Iris pigment epithelial cell (primary cell): Measurements from ENCODE around the gene CSGALNACT2.
"Not testable (repeated sequence)": the region's sequence is repeated elsewhere in the genome, so short reads cannot be mapped to it uniquely, and the experiment has no call there.

Experiments used
- DNase-seq: peaks from one replicate; pipeline ENCODE4 v3.0.0-alpha.2; 2011; ENCODE audit warnings: low read depth

The CSGALNACT2 gene

GRCh38 chr10:43125274-43125845 lies 12.9 kb upstream of the CSGALNACT2 start:
- DNase-seq = no peak

DNA sequence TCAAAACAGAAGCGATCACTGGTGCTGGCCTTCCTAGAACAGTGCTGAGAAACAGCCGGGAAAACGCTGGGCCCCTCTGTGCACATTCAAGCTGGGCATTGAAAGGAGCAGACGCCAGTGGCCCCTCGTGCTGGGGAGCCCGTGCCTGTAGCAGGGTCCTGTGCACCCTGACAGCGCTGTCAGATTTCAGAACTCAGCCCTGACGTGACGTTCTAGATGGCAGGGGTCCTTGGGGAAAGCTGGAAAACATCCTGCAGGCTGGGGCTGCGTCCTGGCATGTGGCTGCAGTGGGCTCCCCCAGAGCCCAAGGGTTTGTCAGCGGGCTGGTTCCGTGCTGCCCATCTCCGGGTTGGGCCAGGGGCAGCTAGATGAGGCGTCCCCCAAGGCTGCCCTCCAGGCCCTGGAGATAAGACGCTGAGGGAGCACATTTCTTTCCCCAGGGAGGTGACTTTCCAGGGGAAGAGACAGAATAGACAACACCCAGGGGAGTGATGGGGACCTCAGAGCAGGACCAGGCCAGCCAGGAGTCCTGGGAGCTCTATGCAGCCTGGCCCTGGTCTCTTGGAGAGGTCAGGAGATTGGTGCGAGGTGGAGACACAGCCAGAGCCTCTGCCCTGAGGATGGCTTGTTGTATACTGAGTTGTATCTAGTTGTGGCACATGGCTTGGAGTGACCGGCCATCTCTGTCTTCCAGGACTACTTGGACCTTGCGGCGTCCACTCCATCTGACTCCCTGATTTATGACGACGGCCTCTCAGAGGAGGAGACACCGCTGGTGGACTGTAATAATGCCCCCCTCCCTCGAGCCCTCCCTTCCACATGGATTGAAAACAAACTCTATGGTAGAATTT lies 12.1 kb upstream of the CSGALNACT2 start:
- DNase-seq = no peak

DNA sequence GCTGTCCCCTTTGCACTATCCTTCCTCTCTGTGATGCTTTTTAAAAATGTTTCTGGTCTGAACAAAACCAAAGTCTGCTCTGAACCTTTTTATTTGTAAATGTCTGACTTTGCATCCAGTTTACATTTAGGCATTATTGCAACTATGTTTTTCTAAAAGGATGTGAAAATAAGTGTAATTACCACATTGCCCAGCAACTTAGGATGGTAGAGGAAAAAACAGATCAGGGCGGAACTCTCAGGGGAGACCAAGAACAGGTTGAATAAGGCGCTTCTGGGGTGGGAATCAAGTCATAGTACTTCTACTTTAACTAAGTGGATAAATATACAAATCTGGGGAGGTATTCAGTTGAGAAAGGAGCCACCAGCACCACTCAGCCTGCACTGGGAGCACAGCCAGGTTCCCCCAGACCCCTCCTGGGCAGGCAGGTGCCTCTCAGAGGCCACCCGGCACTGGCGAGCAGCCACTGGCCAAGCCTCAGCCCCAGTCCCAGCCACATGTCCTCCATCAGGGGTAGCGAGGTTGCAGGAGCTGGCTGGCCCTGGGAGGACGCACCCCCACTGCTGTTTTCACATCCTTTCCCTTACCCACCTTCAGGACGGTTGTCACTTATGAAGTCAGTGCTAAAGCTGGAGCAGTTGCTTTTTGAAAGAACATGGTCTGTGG lies 11.4 kb upstream of the CSGALNACT2 start:
- no peak for DNase-seq

DNA sequence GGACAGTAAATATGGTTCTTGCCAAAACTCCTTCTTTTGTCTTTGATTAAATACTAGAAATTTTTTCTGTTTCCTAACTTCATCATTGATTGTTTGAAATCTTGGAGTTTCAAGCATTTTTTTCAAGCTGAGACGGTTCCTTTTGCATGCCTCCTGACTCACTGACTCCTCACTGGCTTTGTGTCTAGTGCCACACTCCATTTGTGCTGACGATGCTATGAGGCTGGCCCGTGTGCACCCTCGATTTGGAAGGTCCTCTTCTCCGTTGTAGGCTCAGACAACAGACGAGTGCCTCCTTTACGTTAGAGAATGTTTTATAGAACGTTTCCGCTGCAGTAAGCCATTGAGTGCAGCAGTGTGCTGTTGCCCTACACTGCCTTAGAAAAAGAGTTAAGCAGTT lies 10.8 kb upstream of the CSGALNACT2 start:
- no peak for DNase-seq

- no peak for DNase-seq
Observed at GRCh38 chr10:43128331-43128730, 9.9 kb upstream of the CSGALNACT2 start.

GRCh38 chr10:43128958-43129706 lies 9.1 kb upstream of the CSGALNACT2 start:
- peak; percentile 99 for DNase-seq

DNA sequence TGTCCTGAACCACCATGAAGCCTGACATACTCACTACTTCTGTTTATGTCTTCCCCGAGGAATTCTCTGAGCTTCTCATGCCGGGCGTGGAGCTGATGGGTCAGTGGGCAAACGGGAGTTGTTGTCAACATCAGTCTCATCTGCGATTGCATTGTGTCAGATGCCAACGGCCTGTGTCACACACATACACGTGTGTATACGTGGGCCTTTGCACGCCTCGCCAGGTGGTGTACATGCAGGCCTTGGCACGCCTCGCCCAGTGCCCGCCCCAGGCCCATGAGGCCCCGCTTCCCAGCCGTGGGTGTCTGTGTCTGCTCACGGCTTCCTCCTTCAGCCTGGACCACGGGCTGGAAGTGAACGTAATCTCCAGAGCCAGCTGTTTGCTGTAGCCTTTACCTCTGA lies 7.5 kb upstream of the CSGALNACT2 start:
- DNase-seq = no peak

- no peak for DNase-seq
Observed at GRCh38 chr10:43131256-43131655, 7.0 kb upstream of the CSGALNACT2 start.

DNA sequence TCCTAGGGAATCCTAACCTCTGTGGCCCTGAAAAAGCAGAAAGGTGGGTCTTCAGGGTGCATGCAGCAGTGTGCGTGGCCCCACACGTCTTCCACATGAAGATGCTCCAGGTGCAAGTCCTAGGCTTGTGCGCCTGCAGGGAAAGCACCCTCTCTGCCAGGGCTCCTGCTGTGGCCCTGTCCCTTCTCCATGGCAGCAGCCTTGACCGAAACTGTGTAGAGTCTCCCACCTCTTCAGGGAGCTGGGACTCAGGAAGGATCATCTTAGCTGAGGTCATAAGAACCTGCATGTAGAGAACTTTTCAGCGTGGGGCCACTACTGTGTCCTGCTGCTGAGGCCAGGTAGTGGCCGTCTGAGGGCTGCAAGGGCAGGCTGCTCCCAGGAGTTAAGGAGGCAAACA lies 6.3 kb upstream of the CSGALNACT2 start:
- DNase-seq = no peak

DNA sequence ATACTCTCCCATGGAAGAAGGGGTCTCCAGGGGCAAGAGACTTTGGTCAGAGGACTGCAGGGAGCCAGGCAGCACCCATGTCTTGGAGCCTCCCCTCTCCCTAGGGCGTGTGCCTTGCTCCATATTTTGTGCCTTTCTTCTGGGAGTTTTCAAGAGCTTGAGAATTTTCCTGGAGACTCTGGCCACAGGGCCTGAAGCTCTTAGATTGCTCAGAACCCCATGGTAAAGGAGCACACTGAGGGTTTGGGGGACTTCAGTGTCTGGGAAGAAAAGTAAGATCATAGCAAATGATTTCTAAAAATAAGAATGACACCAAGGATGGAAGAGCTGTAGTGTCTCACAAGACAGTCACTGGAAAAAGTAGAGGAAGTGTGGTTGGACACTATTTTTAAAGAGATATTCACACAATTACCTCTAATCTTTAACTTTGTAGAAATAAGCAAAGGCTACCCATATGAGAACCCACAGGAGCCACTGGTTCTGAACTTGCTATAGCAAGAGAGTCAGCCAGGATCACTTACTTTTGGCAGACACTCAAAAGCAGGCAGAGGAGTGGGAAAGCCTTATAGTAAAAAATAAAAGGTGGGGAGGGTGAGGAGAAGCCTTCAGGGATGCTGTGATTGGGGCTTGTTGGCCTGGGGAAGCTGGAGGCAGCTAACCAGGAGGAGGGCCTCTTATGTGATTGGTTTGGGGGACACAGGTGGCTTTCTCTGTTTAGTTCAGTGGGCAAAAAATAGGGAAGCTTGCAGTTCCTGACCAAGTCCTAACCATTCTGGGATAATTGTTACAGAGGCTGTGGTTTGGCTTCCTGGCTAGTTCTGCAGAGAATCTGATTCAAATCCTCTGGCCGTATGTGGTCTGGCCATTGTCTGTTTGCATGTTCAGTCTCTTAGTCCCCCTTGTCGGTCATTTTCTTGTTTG lies 5.1 kb upstream of the CSGALNACT2 start:
- no peak for DNase-seq

DNA sequence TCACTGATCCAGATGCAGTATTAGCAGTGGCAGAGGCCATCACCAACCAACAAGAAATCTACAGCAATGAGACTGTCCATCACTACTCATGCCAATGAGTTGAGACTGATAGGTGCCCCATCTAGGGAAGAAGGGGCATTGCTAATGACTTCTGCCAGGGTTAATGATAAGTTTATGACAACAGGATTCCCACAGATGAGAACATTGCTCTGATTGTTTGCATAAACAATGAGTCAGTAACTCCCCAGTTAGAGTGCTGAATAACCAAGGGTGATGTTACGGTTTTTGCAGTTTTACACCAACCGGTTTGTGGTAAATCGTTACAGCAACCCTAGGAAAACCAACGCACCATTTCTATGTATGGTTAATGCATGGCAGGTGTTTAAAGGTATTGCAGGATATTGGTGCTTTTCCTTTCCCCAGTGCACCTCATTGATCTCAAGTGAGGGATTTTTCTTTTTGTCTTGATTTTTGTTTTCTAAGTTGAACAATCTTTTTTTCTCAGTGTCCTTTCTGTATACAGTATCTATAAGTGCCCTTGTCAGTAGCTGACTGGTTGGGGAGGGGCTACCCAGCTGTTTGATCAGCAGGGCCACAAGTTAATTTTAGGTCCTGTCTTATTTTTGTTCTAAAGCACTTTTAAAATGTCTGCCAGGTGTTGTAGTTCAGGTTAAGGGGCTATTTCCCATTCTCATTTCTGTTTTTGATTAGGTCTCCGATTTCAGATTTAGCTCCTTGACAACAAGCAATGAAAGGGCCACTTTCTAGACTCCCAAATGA lies 3.9 kb upstream of the CSGALNACT2 start:
- no peak for DNase-seq

GRCh38 chr10:43135064-43135463 lies 3.2 kb upstream of the CSGALNACT2 start:
- DNase-seq = no peak

DNA sequence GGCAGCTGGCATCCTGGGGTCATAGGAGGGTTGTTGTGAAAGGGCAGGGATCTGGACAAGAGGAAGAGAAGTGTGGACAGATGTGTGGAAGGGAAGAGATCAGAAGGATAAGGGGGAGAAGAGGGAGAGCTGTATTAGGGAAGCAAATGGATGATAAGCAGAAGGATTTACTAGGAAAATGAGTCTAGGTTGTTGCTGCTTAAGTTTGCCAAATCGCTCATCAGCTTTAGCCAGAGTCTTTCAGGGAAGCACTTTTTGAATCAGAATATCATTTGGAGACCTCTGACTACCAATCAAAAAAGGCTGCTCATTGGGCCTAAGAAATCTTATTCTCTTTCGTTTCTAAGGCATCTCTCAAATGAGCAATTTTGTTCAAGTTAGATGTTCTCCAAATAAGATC lies 2.6 kb upstream of the CSGALNACT2 start:
- no peak for DNase-seq

- DNase-seq = no peak
Observed at GRCh38 chr10:43136432-43136831, 1.8 kb upstream of the CSGALNACT2 start.

GRCh38 chr10:43136995-43137716 lies 1.1 kb upstream of the CSGALNACT2 start:
- DNase-seq = peak; percentile 58

DNA sequence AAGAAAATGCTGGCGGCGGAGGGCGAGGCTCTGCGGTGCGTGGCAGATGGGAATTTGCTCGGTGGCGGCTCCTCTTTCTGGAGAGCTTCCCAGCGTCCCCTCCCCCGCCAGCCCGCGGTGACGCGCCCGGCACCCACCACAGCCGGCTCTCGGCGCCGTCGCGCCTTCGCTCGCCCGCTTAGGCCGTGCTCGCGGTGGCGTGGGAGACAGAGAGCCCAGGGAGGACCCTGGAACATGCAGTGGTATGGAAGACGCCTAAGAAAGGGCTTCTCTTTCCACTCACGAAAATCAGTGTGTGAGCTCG lies 576 bp upstream of the CSGALNACT2 start:
- DNase-seq = peak; percentile 63

DNA sequence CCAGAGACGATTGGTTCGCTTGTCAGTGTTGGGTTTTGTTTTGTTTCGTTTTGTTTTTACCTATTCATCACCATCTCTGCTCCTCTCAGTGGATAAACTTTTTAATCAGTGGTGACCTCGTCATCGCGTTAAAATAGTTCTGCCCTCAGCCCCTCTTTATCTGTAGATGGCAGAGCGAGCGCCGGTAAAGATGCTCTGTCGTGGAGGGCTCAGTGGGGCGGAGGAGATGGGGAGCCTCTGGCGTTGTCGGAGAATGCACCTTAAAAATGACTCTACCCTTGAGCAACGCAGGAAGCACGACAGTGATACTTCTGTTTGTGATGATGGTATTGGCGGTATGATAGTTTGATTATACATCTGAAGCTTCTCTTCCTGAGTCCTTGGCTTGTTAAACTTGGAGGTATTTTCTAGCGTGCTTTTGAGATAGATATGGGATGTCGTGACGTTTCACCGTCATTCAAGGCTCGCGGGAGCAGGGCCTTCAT lies 554 bp downstream of the CSGALNACT2 start:
- DNase-seq = peak; percentile 68

GRCh38 chr10:43141421-43141820 lies 3.2 kb downstream of the CSGALNACT2 start:
- no peak for DNase-seq

DNA sequence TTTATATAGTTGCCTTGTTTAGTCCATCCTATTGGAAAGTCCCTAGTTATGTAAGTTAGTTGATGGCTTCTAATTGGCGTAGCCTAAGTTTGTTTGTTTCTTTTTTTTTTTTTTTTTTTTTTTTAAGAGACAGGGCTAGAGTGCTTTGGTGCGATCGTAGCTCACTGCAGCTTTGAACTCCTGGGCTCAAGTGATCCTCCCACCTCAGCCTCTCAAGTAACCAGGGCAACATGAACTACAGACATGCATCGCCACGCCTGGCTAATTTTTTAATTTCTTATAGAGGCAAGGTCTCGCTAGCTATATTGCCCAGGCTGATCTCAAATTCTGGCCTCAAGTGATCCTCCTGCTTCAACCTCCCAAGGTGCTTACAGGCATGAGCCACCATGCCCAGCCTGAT lies 7.1 kb downstream of the CSGALNACT2 start:
- DNase-seq = no peak

- not testable (repeated sequence) for DNase-seq
Observed at GRCh38 chr10:43145936-43146335, 7.7 kb downstream of the CSGALNACT2 start.
